Mesothelial cell of epicardium (in vitro differentiated cells): Measurements from ENCODE around the gene FMO3. TPM values are rescaled to one million over a fixed set of nuclear protein-coding genes. Genes with fewer than 3 reads are reported as not detected.

Experiments
- DNase-seq, 2 experiments: peaks; one replicate each; pipeline ENCODE4 v3.0.0; 2021; ENCODE audit warnings: low spot score in 2 of 2; ENCODE audit not compliant: unreplicated experiment in 2 of 2
- H3K27ac Mint-ChIP-seq: 2 replicates; pipeline ENCODE4 v1.8.0; 2021; ENCODE audit warnings: mixed read lengths
- H3K27me3 Mint-ChIP-seq: 2 replicates; pipeline ENCODE4 v1.8.0; 2021; ENCODE audit warnings: low read depth, mixed read lengths
- H3K36me3 Mint-ChIP-seq: 2 replicates; pipeline ENCODE4 v1.8.0; 2021; ENCODE audit warnings: mixed read lengths
- H3K4me1 Mint-ChIP-seq: 2 replicates; pipeline ENCODE4 v1.8.0; 2021; ENCODE audit warnings: mixed read lengths
- H3K4me3 Mint-ChIP-seq: 2 replicates; pipeline ENCODE4 v1.8.0; 2021; ENCODE audit warnings: mild to moderate bottlenecking, moderate library complexity, mixed read lengths
- H3K9me3 Mint-ChIP-seq: 2 replicates; pipeline ENCODE4 v1.8.0; 2021; ENCODE audit warnings: mixed read lengths
- microRNA-seq: library from miRNA; unstranded; fragments of <30 nt; microRNA quantifications from one replicate; pipeline ENCODE4 v1.2.0, GENCODE V29; 2021; ENCODE audit warnings: inconsistent platforms, mixed read lengths
- total RNA-seq: library from RNA; stranded (reverse); gene quantifications from 3 replicates; pipeline ENCODE4 v1.2.1, GENCODE V29; 2021
- TF ChIP-seq, protein P1 (sequence below): fragments of 200-600 bp; sonication (generic); IDR thresholded peaks from one replicate; pipeline ENCODE4 v1.5.0; 2021; ENCODE audit warnings: antibody characterized with exemption; ENCODE audit not compliant: unreplicated experiment

FMO3 gene
- total RNA-seq, 1 donor from 2014 or later = not detected

GRCh38 chr1:171160211-171160610 is 69.5 kb downstream of the FMO3 start:
- H3K27ac Mint-ChIP-seq = peak overlapping the region; percentile 80
- no peaks in the 10 kb centered on the region for H3K36me3 Mint-ChIP-seq
- no peak overlapping the region for H3K4me3 Mint-ChIP-seq
- no peaks in the 10 kb centered on the region for H3K9me3 Mint-ChIP-seq
- H3K27me3 Mint-ChIP-seq = peaks cover 4% of the 10 kb centered on the region
- peaks cover 30% of the 10 kb centered on the region for H3K4me1 Mint-ChIP-seq
- TF ChIP-seq, protein P1, sequence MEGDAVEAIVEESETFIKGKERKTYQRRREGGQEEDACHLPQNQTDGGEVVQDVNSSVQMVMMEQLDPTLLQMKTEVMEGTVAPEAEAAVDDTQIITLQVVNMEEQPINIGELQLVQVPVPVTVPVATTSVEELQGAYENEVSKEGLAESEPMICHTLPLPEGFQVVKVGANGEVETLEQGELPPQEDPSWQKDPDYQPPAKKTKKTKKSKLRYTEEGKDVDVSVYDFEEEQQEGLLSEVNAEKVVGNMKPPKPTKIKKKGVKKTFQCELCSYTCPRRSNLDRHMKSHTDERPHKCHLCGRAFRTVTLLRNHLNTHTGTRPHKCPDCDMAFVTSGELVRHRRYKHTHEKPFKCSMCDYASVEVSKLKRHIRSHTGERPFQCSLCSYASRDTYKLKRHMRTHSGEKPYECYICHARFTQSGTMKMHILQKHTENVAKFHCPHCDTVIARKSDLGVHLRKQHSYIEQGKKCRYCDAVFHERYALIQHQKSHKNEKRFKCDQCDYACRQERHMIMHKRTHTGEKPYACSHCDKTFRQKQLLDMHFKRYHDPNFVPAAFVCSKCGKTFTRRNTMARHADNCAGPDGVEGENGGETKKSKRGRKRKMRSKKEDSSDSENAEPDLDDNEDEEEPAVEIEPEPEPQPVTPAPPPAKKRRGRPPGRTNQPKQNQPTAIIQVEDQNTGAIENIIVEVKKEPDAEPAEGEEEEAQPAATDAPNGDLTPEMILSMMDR = no peak
- DNase-seq = no peak

DNA sequence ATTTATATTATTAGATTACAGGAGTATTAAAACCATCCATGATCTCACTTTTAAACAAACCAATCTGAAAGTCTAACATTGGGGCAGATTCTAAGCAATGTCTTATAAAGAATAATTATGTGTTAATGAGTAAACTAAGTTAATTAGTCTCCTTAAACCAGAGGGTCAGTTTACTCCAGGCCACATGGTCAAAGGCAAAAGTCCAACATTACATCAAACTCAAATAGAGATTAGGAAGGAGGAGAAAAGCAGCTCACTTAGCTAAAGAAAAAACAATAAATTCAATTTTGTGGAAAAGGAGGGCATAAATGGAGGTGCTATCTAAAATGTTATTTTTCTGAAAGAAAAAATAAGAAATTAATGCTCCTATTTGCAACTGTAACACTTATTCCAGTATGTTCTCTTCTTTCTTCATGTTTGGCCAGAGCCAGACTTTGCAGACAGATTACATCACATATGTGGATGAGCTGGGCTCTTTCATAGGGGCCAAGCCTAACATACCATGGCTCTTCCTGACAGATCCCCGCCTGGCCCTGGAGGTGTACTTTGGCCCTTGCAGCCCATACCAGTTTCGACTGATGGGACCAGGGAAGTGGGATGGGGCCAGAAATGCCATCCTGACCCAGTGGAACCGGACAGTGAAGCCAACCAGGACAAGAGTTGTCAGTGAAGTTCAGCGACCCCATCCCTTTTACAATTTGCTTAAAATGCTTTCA is 70.1 kb downstream of the FMO3 start:
- DNase-seq = no peak
- peak overlapping the region; percentile 80 for H3K27ac Mint-ChIP-seq
- no peaks in the 10 kb centered on the region for H3K36me3 Mint-ChIP-seq
- H3K4me3 Mint-ChIP-seq = no peak overlapping the region
- peaks cover 30% of the 10 kb centered on the region for H3K4me1 Mint-ChIP-seq
- peaks cover 4% of the 10 kb centered on the region for H3K9me3 Mint-ChIP-seq
- H3K27me3 Mint-ChIP-seq = peaks cover 4% of the 10 kb centered on the region
- TF ChIP-seq, protein P1 = no peak

DNA sequence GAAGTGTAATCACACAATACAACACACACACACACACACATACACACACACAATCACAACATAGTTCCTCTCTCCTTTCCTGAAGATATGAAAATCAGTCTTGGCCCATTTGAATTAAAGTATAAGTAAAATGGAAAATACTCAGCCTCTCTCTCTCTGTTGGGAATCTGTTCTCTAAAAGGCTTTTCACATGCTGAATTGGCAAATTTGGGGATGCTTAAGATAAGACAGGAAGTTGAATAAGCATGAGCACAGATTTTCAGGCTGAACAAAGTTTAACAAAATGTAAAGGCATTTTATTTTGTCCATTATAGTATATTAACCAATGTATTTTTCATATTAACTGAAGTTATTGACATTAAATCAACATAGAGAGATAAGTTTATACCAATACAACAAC is 70.7 kb downstream of the FMO3 start:
- DNase-seq = no peak
- Mint-ChIP-seq H3K36me3 (no peaks in the 10 kb centered on the region), H3K9me3 (peaks cover 4% of the 10 kb centered on the region), H3K4me1 (peaks cover 30% of the 10 kb centered on the region), H3K4me3 (no peak overlapping the region), H3K27ac (peak overlapping the region; percentile 2), H3K27me3 (peaks cover 1% of the 10 kb centered on the region)
- TF ChIP-seq, protein P1 = no peak

- H3K4me1 Mint-ChIP-seq = peaks cover 2% of the 10 kb centered on the region
- no peak for DNase-seq
- H3K27me3 Mint-ChIP-seq = no peaks in the 10 kb centered on the region
- H3K4me3 Mint-ChIP-seq = no peak overlapping the region
- H3K9me3 Mint-ChIP-seq = peaks cover 4% of the 10 kb centered on the region
- no peak overlapping the region for H3K27ac Mint-ChIP-seq
- H3K36me3 Mint-ChIP-seq = no peaks in the 10 kb centered on the region
- TF ChIP-seq, protein P1 = no peak
Measured at GRCh38 chr1:171166361-171166760, 75.7 kb downstream of the FMO3 start.

Small RNA genes within 50 kb of the gene (microRNA-seq; reads per million reads assigned to microRNA genes)
- gene MIR1295A = not detected
- gene MIR1295B = not detected

Other genes starting within 250 kb of the FMO3 start
- not detected in 3 replicates for gene MROH9, start 155.4 kb upstream of the FMO3 start, total RNA-seq
- gene FMO2, start 94.4 kb downstream of the FMO3 start, total RNA-seq = not detected in 3 replicates
- gene FMO1, start 157.6 kb downstream of the FMO3 start, total RNA-seq = 0.23 TPM in 1 of 3 replicates, not detected in the others
- gene FMO4, start 223.3 kb downstream of the FMO3 start, total RNA-seq = 4.4 to 5.9 TPM (median 5.4 TPM) in 3 replicates